ENCODE results near the gene LRRC8D. TPM values are rescaled to one million over a fixed set of nuclear protein-coding genes. Genes with fewer than 3 reads are reported as not detected.

The LRRC8D gene
- total RNA-seq, 1 experiment from 2014 or later = 15.0 TPM

DNA sequence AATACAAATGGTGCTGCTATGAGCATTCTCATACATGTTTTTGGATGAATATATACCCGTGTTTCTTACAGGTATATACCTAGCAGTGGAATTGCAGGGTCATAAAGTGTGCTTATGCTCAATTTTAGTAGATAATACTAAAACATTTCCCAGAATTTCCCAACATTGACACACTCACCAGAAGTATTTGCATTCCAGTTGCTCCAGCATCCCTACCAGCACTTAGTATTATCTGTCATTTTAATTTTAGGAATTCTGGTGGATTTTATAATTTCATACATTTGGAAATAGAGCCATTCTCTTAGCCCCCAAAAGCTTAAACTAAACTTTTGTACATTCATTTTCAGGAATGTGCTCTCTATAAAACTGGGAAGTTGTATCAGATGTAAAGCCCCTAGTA lies 106.6 kb downstream of the LRRC8D start (continued):
- TF ChIP-seq, protein P1, sequence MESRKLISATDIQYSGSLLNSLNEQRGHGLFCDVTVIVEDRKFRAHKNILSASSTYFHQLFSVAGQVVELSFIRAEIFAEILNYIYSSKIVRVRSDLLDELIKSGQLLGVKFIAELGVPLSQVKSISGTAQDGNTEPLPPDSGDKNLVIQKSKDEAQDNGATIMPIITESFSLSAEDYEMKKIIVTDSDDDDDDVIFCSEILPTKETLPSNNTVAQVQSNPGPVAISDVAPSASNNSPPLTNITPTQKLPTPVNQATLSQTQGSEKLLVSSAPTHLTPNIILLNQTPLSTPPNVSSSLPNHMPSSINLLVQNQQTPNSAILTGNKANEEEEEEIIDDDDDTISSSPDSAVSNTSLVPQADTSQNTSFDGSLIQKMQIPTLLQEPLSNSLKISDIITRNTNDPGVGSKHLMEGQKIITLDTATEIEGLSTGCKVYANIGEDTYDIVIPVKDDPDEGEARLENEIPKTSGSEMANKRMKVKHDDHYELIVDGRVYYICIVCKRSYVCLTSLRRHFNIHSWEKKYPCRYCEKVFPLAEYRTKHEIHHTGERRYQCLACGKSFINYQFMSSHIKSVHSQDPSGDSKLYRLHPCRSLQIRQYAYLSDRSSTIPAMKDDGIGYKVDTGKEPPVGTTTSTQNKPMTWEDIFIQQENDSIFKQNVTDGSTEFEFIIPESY (IDR thresholded peaks at IDR 0.05; ENCODE audit: extremely low read depth, insufficient replicate concordance, low read length) = no peak
- TF ChIP-seq EGR1 (IDR thresholded peaks at IDR 0.05; ENCODE audit: low read depth) (no peak), EZH2 (IDR thresholded peaks at IDR 0.05) (no peak), SP1 (IDR thresholded peaks at IDR 0.05; ENCODE audit: low read depth) (no peak), ZNF274 (IDR thresholded peaks at IDR 0.05; ENCODE audit: low read depth, low read length) (no peak), CEBPB (IDR thresholded peaks at IDR 0.05; ENCODE audit: low read depth) (no peak), POLR2A (IDR thresholded peaks at IDR 0.05; ENCODE audit: borderline replicate concordance, extremely low read depth, insufficient read depth, insufficient read length) (no peak), JUND (IDR thresholded peaks at IDR 0.05) (no peak)
- TF ChIP-seq, protein P2, sequence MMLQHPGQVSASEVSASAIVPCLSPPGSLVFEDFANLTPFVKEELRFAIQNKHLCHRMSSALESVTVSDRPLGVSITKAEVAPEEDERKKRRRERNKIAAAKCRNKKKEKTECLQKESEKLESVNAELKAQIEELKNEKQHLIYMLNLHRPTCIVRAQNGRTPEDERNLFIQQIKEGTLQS (IDR thresholded peaks at IDR 0.05) = no peak
- TF ChIP-seq, protein P3, sequence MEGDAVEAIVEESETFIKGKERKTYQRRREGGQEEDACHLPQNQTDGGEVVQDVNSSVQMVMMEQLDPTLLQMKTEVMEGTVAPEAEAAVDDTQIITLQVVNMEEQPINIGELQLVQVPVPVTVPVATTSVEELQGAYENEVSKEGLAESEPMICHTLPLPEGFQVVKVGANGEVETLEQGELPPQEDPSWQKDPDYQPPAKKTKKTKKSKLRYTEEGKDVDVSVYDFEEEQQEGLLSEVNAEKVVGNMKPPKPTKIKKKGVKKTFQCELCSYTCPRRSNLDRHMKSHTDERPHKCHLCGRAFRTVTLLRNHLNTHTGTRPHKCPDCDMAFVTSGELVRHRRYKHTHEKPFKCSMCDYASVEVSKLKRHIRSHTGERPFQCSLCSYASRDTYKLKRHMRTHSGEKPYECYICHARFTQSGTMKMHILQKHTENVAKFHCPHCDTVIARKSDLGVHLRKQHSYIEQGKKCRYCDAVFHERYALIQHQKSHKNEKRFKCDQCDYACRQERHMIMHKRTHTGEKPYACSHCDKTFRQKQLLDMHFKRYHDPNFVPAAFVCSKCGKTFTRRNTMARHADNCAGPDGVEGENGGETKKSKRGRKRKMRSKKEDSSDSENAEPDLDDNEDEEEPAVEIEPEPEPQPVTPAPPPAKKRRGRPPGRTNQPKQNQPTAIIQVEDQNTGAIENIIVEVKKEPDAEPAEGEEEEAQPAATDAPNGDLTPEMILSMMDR (IDR thresholded peaks at IDR 0.05 in 2 of 3, conservative IDR thresholded peaks at IDR 0.05 in 1 of 3; ENCODE audit: borderline replicate concordance in 1 of 3, insufficient read depth in 1 of 3, low read depth in 2 of 3, low read length in 2 of 3) = no peak

DNA sequence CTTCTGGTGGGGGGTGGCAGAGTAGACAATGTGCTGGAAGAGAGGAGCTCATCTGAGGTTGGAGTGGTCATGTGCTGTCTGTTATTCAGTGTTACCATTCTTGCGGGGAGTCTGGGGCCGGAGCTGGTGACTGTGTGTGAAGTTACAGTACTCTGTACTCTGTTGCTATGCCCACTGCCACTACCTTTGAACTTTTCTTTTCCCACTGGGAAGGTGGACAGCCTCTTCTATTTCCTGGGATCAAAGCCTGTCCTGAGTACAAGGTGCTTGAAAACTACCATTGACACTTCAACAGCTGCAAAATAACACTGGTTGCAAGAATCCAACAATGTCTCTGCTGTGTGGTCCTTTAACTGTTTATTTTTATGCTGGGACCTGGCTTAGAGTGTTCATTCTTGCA lies 107.7 kb downstream of the LRRC8D start:
- no peak overlapping the region for H3K27ac ChIP-seq (ENCODE audit: low read depth, low read length)
- no peaks in the 10 kb centered on the region for H3K79me2 ChIP-seq (ENCODE audit: insufficient read depth, low read length)
- H3K9me2 ChIP-seq (ENCODE audit: insufficient read depth) = no peaks in the 10 kb centered on the region
- H2AFZ ChIP-seq (ENCODE audit: low read depth, low read length, poor library complexity, severe bottlenecking) = no peak overlapping the region
- BruUV-seq (replicated peaks) = no TSS peak
- no peak overlapping the region for H3K9ac ChIP-seq (ENCODE audit: low read length)
- peaks cover 0 to 11% of the 10 kb centered on the region in 2 experiments; a peak in 1 of 4 replicates for H3K36me3 ChIP-seq (ENCODE audit: control insufficient read depth in 1 of 2, insufficient read depth in 2 of 2, low read length in 2 of 2)
- intact Hi-C loops (cut with micrococcal nuclease) = no loop called here
- H3K4me1 ChIP-seq (ENCODE audit: control insufficient read depth in 1 of 2, insufficient read depth in 2 of 2, low read length in 2 of 2) = no peaks in the 10 kb centered on the region
- H3K9me3 ChIP-seq (ENCODE audit: control insufficient read depth in 1 of 2, insufficient read depth in 1 of 2, low read depth in 1 of 2, low read length in 2 of 2) = peaks cover 0 to 4% of the 10 kb centered on the region in 2 experiments; a peak in 1 of 4 replicates
- no peaks in the 10 kb centered on the region for H3K27me3 ChIP-seq (ENCODE audit: insufficient read depth, low read length)
- ATAC-seq (no peak), DNase-seq (ENCODE audit: low read depth, low spot score) (no peak)
- RAD21 ChIA-PET (ENCODE audit: low non-redundant PET in 1 of 2, low total read pairs in 2 of 2, uncharacterized antibody in 2 of 2, unreplicated experiment in 2 of 2) = no interaction called here
- no peak overlapping the region for H3K4me3 ChIP-seq (replicated peaks in 1 of 2; ENCODE audit: low read depth in 1 of 2, low read length in 2 of 2)
- CTCF ChIA-PET = no interaction called here
- no peak overlapping the region for H3K4me2 ChIP-seq (ENCODE audit: low read length)
- H4K20me1 ChIP-seq (ENCODE audit: insufficient read depth) = no peaks in the 10 kb centered on the region
- POLR2A ChIA-PET = no interaction called here
- TF ChIP-seq CEBPB (IDR thresholded peaks at IDR 0.05; ENCODE audit: low read depth) = no peak
- TF ChIP-seq TCF7L2 (IDR thresholded peaks at IDR 0.05; ENCODE audit: borderline replicate concordance, extremely low read depth, insufficient read depth, insufficient read length) = no peak
- TF ChIP-seq, protein P4, sequence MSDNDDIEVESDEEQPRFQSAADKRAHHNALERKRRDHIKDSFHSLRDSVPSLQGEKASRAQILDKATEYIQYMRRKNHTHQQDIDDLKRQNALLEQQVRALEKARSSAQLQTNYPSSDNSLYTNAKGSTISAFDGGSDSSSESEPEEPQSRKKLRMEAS (IDR thresholded peaks at IDR 0.05) = no peak
- no peak for TF ChIP-seq ZFX (IDR thresholded peaks at IDR 0.05)
- TF ChIP-seq SP1 (IDR thresholded peaks at IDR 0.05; ENCODE audit: low read depth) = no peak
- TF ChIP-seq, protein P5, sequence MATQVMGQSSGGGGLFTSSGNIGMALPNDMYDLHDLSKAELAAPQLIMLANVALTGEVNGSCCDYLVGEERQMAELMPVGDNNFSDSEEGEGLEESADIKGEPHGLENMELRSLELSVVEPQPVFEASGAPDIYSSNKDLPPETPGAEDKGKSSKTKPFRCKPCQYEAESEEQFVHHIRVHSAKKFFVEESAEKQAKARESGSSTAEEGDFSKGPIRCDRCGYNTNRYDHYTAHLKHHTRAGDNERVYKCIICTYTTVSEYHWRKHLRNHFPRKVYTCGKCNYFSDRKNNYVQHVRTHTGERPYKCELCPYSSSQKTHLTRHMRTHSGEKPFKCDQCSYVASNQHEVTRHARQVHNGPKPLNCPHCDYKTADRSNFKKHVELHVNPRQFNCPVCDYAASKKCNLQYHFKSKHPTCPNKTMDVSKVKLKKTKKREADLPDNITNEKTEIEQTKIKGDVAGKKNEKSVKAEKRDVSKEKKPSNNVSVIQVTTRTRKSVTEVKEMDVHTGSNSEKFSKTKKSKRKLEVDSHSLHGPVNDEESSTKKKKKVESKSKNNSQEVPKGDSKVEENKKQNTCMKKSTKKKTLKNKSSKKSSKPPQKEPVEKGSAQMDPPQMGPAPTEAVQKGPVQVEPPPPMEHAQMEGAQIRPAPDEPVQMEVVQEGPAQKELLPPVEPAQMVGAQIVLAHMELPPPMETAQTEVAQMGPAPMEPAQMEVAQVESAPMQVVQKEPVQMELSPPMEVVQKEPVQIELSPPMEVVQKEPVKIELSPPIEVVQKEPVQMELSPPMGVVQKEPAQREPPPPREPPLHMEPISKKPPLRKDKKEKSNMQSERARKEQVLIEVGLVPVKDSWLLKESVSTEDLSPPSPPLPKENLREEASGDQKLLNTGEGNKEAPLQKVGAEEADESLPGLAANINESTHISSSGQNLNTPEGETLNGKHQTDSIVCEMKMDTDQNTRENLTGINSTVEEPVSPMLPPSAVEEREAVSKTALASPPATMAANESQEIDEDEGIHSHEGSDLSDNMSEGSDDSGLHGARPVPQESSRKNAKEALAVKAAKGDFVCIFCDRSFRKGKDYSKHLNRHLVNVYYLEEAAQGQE (IDR thresholded peaks at IDR 0.05; ENCODE audit: low read depth) = no peak
- no peak for TF ChIP-seq SRF (IDR thresholded peaks at IDR 0.05; ENCODE audit: low read depth)
- TF ChIP-seq CBX3 (IDR thresholded peaks at IDR 0.05; ENCODE audit: low read depth) = no peak
- TF ChIP-seq, protein P1 (IDR thresholded peaks at IDR 0.05; ENCODE audit: extremely low read depth, insufficient replicate concordance, low read length) = no peak

All from HCT116 (cell line).